Measurements from ENCODE around the gene RBM3.
"Not testable (repeated sequence)": the region's sequence is repeated elsewhere in the genome, so short reads cannot be mapped to it uniquely, and the experiment has no call there.

RBM3 gene

GRCh38 chrX:48538641-48539344 is 35.5 kb upstream of the RBM3 start:
- peak overlapping the region; percentile 92 for H3K4me3 ChIP-seq (ENCODE audit: control insufficient read depth, low read depth, low read length)
- DNase-seq (ENCODE audit: low read depth): no peak
- TF ChIP-seq CTCF (IDR thresholded peaks at IDR 0.05; ENCODE audit: control insufficient read depth, insufficient read depth, low read depth, low read length, missing control alignments): no peak

- peak within 1 kb of the TSS; percentile 92 for H3K4me3 ChIP-seq (ENCODE audit: control insufficient read depth, low read depth, low read length)
- peak; percentile 81 for DNase-seq (ENCODE audit: low read depth)
- TF ChIP-seq CTCF (IDR thresholded peaks at IDR 0.05; ENCODE audit: control insufficient read depth, insufficient read depth, low read depth, low read length, missing control alignments): peak; percentile 46
Observed at GRCh38 chrX:48539345-48540027, 34.8 kb upstream of the RBM3 start, which contains the start of gene TBC1D25. Gene TBC1D25 (plus strand): TSS chrX:48539714. CDS start chrX:48539798, 84 bp downstream.

- no peak for TF ChIP-seq CTCF (IDR thresholded peaks at IDR 0.05; ENCODE audit: control insufficient read depth, insufficient read depth, low read depth, low read length, missing control alignments)
- DNase-seq (ENCODE audit: low read depth): no peak
- peak overlapping the region; percentile 92 for H3K4me3 ChIP-seq (ENCODE audit: control insufficient read depth, low read depth, low read length)
Observed at GRCh38 chrX:48540028-48540375, 34.3 kb upstream of the RBM3 start.

GRCh38 chrX:48540480-48540879 is 33.8 kb upstream of the RBM3 start:
- no peak for DNase-seq (ENCODE audit: low read depth)
- H3K4me3 ChIP-seq (ENCODE audit: control insufficient read depth, low read depth, low read length): peak overlapping the region; percentile 92
- no peak for TF ChIP-seq CTCF (IDR thresholded peaks at IDR 0.05; ENCODE audit: control insufficient read depth, insufficient read depth, low read depth, low read length, missing control alignments)

GRCh38 chrX:48541140-48541814 is 33.0 kb upstream of the RBM3 start:
- no peak for DNase-seq (ENCODE audit: low read depth)
- TF ChIP-seq CTCF (IDR thresholded peaks at IDR 0.05; ENCODE audit: control insufficient read depth, insufficient read depth, low read depth, low read length, missing control alignments): no peak
- no peak overlapping the region for H3K4me3 ChIP-seq (ENCODE audit: control insufficient read depth, low read depth, low read length)

GRCh38 chrX:48548871-48549270 is 25.4 kb upstream of the RBM3 start:
- DNase-seq (ENCODE audit: low read depth): no peak
- no peak overlapping the region for H3K4me3 ChIP-seq (ENCODE audit: control insufficient read depth, low read depth, low read length)
- no peak for TF ChIP-seq CTCF (IDR thresholded peaks at IDR 0.05; ENCODE audit: control insufficient read depth, insufficient read depth, low read depth, low read length, missing control alignments)

- DNase-seq (ENCODE audit: low read depth); H3K4me3 ChIP-seq (ENCODE audit: control insufficient read depth, low read depth, low read length): not testable (repeated sequence)
Observed at GRCh38 chrX:48555731-48556325, 18.5 kb upstream of the RBM3 start.
